Omental fat pad (tissue), 4 donors: ENCODE data around the gene DOCK4. TPM values are rescaled to one million over a fixed set of nuclear protein-coding genes. Genes with fewer than 3 reads are reported as not detected.

Experiments used
- ATAC-seq: fragments of 150-250 bp; one replicate; pipeline ENCODE4 v1.9.1; 2016; ENCODE audit warnings: mild to moderate bottlenecking, moderate library complexity; ENCODE audit not compliant: low FRiP score
- DNase-seq: peaks from one replicate; pipeline ENCODE4 v3.0.0-alpha.2; 2019; ENCODE audit warnings: low spot score
- total RNA-seq, 4 donors: library from RNA; depleted of rRNA; stranded (reverse); fragments of >200 nt; gene quantifications; one replicate each; pipeline ENCODE4 v1.1.0, GENCODE V29; 2016
- TF ChIP-seq, protein P1 (sequence below), 3 donors: fragments of 450-650 bp; IDR thresholded peaks; one replicate each; pipeline ENCODE4 v1.5.1; 2016 to 2017; ENCODE audit warnings: antibody characterized with exemption in 3 of 3, mild to moderate bottlenecking in 3 of 3, moderate library complexity in 2 of 3

Gene DOCK4
- total RNA-seq, 4 donors from 2014 or later: 47.5 to 86.9 (median 59.7) TPM

DNA sequence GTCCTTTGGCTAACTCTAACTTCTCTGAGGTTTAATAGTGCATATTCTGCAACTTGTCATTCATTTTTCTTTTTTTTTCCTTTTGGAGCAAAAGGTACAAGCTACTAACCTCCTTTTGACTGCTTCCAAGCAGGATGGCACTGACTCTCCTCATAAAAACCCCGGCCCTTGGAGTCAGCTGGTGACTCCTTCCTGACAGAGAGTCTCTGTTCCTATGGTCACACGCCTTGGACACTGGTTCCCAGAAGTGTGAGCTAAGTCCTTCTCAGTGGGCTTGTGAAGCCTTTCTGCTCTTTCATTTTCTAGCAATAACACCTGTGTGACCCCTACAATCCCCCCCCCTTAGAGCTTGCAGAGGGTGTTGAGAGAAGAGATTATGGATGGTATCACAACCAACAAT is 21.7 kb downstream of the DOCK4 start:
- TF ChIP-seq, protein P1, sequence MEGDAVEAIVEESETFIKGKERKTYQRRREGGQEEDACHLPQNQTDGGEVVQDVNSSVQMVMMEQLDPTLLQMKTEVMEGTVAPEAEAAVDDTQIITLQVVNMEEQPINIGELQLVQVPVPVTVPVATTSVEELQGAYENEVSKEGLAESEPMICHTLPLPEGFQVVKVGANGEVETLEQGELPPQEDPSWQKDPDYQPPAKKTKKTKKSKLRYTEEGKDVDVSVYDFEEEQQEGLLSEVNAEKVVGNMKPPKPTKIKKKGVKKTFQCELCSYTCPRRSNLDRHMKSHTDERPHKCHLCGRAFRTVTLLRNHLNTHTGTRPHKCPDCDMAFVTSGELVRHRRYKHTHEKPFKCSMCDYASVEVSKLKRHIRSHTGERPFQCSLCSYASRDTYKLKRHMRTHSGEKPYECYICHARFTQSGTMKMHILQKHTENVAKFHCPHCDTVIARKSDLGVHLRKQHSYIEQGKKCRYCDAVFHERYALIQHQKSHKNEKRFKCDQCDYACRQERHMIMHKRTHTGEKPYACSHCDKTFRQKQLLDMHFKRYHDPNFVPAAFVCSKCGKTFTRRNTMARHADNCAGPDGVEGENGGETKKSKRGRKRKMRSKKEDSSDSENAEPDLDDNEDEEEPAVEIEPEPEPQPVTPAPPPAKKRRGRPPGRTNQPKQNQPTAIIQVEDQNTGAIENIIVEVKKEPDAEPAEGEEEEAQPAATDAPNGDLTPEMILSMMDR (IDR thresholded peaks at IDR 0.05): no peak
- no peak for ATAC-seq
- no peak for DNase-seq

DNA sequence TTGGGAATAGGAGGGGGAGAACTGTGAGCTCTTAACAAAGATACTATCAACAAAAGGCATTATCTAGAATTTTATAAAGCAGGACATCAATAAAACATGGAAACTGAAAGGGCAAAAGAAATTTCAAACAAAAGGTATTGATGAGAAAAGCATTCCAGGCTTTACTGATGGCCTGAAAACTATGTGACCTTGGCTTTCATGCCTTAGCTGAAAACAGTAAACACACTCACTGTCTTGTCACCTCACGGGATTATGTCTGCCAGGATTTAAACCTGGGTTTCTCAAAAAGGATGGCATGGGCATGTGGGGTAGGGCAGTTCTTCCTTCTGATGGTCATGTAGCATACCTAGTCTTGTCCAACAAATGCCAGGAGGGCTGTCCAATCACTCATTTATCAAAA is 22.9 kb downstream of the DOCK4 start:
- ATAC-seq (no peak), DNase-seq (no peak)
- TF ChIP-seq, protein P1 (IDR thresholded peaks at IDR 0.05): no peak

DNA sequence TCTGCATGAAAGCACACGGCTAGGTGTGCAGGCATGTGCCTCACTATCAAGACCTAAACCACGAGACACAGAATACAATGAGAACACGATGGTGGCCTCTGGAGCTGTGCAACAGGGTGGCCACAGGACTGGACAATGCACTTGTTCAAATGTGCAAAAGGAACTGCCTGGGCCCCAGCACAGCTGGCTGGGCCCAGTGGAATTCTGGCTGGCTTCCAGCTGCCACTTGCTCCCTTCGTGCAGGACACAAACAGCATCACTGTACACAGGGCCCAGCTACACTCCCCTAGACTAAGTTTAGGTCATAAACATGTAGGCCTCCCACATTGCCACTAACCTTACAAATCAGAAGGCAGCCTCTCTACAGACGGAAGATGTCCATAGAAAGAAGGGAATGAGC is 23.4 kb downstream of the DOCK4 start:
- ATAC-seq (no peak), DNase-seq (no peak)
- TF ChIP-seq, protein P1 (IDR thresholded peaks at IDR 0.05): no peak

DNA sequence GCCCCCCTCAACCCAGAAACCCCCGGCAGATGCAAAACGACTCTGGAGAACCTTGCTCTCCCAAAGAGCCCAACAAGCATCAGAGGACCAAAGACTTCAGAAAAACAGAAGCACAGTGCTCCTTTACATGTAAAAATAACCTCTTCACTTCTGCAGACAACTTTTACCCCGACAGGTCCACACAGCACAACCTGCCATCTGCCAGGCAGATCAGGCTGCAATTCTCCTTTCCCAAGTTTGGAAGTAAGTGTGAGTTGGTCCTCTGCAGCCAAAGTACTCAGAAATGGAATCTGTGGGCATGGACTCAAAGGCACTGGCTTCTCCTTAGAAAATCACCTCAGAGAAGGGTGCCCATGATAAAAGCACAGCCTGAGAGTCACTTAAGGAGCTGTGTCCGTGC is 26.0 kb downstream of the DOCK4 start:
- no peak for DNase-seq
- TF ChIP-seq, protein P1 (IDR thresholded peaks at IDR 0.05): no peak
- no peak for ATAC-seq

DNA sequence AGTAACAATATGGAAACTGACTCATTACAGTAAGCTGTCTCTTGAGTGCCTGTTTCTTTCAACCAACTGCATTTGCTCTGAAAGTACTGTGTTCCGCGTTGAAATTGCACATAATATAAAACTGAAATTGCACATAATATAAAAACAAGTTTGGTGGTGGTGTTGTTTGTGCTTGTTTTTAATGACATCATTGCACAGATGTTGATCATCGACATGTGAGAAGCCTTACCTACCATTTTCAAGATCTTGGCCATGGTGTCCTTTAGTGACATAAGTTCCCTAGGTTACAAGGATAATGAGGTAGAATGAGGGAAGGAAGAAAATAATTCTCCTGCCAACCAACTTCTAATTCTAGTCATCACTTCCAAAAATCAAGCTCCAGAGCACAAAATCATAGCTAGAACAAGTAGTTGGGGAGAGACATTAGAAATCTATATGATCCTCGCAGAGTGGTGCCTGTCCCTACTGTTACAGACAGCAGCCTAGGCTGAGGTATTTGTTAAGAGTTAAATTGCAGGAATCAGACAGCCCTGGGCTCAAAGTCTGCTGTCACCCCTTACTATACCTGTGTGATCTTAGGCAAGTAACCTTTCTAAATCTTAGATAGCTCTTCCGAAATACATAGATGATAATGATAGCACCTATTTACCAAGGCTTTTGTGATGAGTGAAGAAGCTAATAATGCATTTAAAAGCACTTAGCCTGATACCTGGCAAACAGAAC is 29.3 kb downstream of the DOCK4 start:
- DNase-seq: no peak
- ATAC-seq: no peak
- TF ChIP-seq, protein P1 (IDR thresholded peaks at IDR 0.05): no peak

DNA sequence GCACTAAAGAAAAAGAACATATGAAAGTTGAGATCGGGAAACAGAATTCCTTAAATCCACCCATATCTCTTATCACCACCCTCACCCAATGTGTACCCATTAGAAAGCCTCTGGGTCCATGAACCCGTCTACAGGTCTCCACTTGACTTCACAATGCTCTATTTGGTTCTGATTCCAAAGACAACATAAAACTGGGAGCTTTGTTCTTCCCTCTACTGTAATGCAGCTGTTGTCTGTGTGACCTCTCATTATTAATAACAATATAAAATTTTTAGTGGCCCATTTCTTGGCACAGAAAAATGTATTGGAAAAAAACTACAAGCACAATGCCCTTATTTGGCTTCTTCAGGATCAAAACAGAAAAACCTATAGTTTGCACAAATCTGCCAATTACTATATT is 30.0 kb downstream of the DOCK4 start:
- ATAC-seq: no peak

DNA sequence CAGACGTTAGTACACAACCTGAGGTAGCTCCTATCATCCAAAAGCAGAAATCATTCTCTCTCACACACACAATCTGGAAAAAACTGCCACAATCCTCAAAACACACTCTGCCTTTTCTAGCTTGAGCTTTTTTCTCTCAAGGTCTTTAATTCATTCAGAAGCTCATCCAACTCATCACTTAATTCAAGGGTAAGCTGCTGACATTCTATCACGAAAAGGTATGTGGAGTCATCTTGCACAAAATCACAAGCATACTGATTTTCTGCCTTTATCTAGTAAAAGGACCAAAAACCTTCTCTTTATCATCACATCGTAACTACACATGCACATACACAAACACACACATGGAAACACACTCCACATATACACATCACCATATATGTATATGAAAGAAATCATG is 32.0 kb downstream of the DOCK4 start:
- ATAC-seq (no peak), DNase-seq (no peak)
- TF ChIP-seq, protein P1 (IDR thresholded peaks at IDR 0.05): no peak

More for the DNA sequence above, 30.0 kb downstream of the DOCK4 start:
- TF ChIP-seq, protein P1 (IDR thresholded peaks at IDR 0.05): no peak
- DNase-seq: no peak
